ENCODE results near the gene SAMD7. TPM values are rescaled to one million over a fixed set of nuclear protein-coding genes. Genes with fewer than 3 reads are reported as not detected.

Gene SAMD7
- total RNA-seq, 1 experiment from 2014 or later: not detected

DNA sequence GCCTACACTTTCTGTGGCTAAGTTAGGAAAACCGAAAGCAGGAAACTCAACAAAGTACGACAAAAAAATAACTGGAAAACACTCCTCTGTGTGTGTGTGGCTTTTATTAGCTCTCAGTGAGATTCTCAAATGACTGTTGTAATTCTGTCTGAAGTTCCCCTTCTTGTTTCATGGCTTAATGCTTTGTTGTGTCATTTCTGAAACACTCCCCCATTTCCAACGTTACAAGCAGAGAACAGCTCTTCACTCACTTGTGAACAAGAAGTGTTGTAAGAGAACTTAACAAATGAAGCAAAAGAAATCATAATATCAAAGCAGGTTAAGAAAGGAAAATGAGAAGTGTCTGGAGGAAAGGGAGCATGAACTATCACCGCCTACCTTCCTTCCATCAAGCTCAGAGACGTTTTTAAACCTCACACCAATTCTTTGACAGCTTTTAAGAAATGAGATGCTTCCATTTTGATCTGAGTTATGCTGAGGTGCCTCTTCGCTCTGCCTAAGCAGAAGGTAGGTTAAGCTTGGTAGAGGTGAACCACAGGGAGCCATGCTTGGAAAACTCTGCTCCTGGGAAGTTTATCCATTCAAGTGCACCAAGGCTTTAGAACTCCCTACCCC is 42.9 kb downstream of the SAMD7 start:
- DNase-seq (ENCODE audit: low spot score): no peak
- ChIA-PET CTCF (no interaction called here), POLR2A (ENCODE audit: low non-redundant PET) (interaction anchor here (0.5 kb wide), 1 partner anchor 326 kb away, joined by 3 read pairs; no protein-coding TSS in a partner anchor)
- Histone ChIP-seq H3K9me3 (ENCODE audit: low read depth, low read length, poor library complexity, severe bottlenecking) (no peaks in the 10 kb centered on the region), H3K36me3 (ENCODE audit: insufficient read depth, low read length, poor library complexity, severe bottlenecking) (no peaks in the 10 kb centered on the region), H3K4me1 (ENCODE audit: insufficient read depth, low read length, poor library complexity, severe bottlenecking) (no peaks in the 10 kb centered on the region), H3K27ac (ENCODE audit: low read depth, low read length, poor library complexity, severe bottlenecking) (no peak overlapping the region), H3K4me3 (ENCODE audit: low read depth, low read length, poor library complexity, severe bottlenecking) (no peak overlapping the region), H3K27me3 (replicated peaks; ENCODE audit: insufficient read depth, low read depth, low read length, poor library complexity) (no peaks in the 10 kb centered on the region)
- BruUV-seq (replicated peaks): no TSS peak
- TF ChIP-seq EZH2 (IDR thresholded peaks at IDR 0.05; ENCODE audit: borderline replicate concordance, low read depth, low read length, poor library complexity, severe bottlenecking) (no peak), CTCF (conservative IDR thresholded peaks at IDR 0.05; ENCODE audit: low read depth, low read length) (no peak)
- intact Hi-C loops (cut with micrococcal nuclease; ENCODE audit: unreplicated experiment): no loop called here

GRCh38 chr3:169955406-169955805 is 44.0 kb downstream of the SAMD7 start:
- Histone ChIP-seq H3K9me3 (ENCODE audit: low read depth, low read length, poor library complexity, severe bottlenecking) (no peaks in the 10 kb centered on the region), H3K27ac (ENCODE audit: low read depth, low read length, poor library complexity, severe bottlenecking) (no peak overlapping the region), H3K4me1 (ENCODE audit: insufficient read depth, low read length, poor library complexity, severe bottlenecking) (no peaks in the 10 kb centered on the region), H3K36me3 (ENCODE audit: insufficient read depth, low read length, poor library complexity, severe bottlenecking) (no peaks in the 10 kb centered on the region), H3K27me3 (replicated peaks; ENCODE audit: insufficient read depth, low read depth, low read length, poor library complexity) (no peaks in the 10 kb centered on the region), H3K4me3 (ENCODE audit: low read depth, low read length, poor library complexity, severe bottlenecking) (no peak overlapping the region)
- intact Hi-C loops (cut with micrococcal nuclease; ENCODE audit: unreplicated experiment): no loop called here
- ChIA-PET CTCF (no interaction called here), POLR2A (ENCODE audit: low non-redundant PET) (no interaction called here)
- no TSS peak for BruUV-seq (replicated peaks)
- TF ChIP-seq CTCF (conservative IDR thresholded peaks at IDR 0.05; ENCODE audit: low read depth, low read length) (no peak), EZH2 (IDR thresholded peaks at IDR 0.05; ENCODE audit: borderline replicate concordance, low read depth, low read length, poor library complexity, severe bottlenecking) (no peak)
- no peak for DNase-seq (ENCODE audit: low spot score)

DNA sequence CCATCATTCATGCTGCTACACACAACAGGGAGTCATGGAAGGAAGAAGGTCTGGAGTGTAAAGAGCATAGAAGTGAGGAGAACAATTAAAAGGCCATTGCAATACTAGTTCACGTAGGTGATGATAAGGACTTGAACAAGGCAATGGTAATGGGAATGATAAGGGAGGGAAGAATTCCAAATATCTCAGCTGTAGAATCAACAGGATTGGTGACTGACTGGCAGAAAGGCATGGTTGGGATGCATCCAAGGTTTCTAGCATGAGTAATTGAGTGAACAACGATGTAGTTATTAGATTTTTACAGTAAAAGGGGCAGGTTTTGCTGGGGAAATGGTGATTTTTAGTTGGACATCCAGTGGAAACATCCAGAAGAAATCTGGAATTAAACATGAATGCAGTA is 52.8 kb downstream of the SAMD7 start:
- CTCF ChIA-PET: no interaction called here
- no peak for DNase-seq (ENCODE audit: low spot score)

More for the DNA sequence above, 52.8 kb downstream of the SAMD7 start:
- intact Hi-C loops (cut with micrococcal nuclease; ENCODE audit: unreplicated experiment): loop anchor here (10.0 kb wide), 1 partner anchor 199 kb away; the partner anchor contains the start of genes ACTRT3 and TERC
- no peak for TF ChIP-seq CTCF (conservative IDR thresholded peaks at IDR 0.05; ENCODE audit: low read depth, low read length)
- no peak for TF ChIP-seq EZH2 (IDR thresholded peaks at IDR 0.05; ENCODE audit: borderline replicate concordance, low read depth, low read length, poor library complexity, severe bottlenecking)
- POLR2A ChIA-PET (ENCODE audit: low non-redundant PET): no interaction called here
- no peak overlapping the region for H3K4me3 ChIP-seq (ENCODE audit: low read depth, low read length, poor library complexity, severe bottlenecking)
- no peaks in the 10 kb centered on the region for H3K36me3 ChIP-seq (ENCODE audit: insufficient read depth, low read length, poor library complexity, severe bottlenecking)
- peaks cover 5% of the 10 kb centered on the region for H3K27me3 ChIP-seq (replicated peaks; ENCODE audit: insufficient read depth, low read depth, low read length, poor library complexity)
- no TSS peak for BruUV-seq (replicated peaks)
- no peaks in the 10 kb centered on the region for H3K9me3 ChIP-seq (ENCODE audit: low read depth, low read length, poor library complexity, severe bottlenecking)
- no peak overlapping the region for H3K27ac ChIP-seq (ENCODE audit: low read depth, low read length, poor library complexity, severe bottlenecking)
- peaks cover 12% of the 10 kb centered on the region for H3K4me1 ChIP-seq (ENCODE audit: insufficient read depth, low read length, poor library complexity, severe bottlenecking)

Measured in A673 (cell line).